ENCODE measurements around the gene ZNRF2. TPM values are rescaled to one million over a fixed set of nuclear protein-coding genes. Genes with fewer than 3 reads are reported as not detected.

Gene ZNRF2
- total and polyA plus RNA-seq, 2 donors (not counting 1 experiment from before 2014, with no cell fraction given) = 2.6 to 7.9 TPM

DNA sequence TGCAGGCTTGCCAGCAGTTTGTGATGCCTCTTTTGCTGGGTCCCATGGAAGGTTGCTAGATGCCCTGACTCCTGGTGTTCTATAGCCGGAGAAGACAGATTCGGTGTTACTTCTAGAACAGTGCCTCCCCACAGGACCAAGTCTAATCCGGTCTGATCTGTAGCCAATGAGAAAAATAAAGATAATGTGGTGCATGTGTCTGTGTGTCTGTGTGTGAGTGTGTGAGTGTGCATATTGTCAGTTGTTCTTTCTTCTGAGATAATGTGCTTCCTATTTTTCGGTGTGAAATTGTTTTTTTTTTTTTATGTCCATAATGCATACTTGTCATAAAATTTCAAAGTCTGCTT, 29.7 kb upstream of the ZNRF2 start:
- no peak for DNase-seq (ENCODE audit: low read depth in 2 of 2)

GRCh38 chr7:30255064-30255769, 29.2 kb upstream of the ZNRF2 start:
- Histone ChIP-seq H3K36me3 (ENCODE audit: control insufficient read depth, insufficient read depth, low read length) (no peaks in the 10 kb centered on the region), H3K27ac (ENCODE audit: insufficient read depth, low read length) (no peak overlapping the region), H4K20me1 (ENCODE audit: control insufficient read depth, extremely low read depth, insufficient read depth, low read length) (no peaks in the 10 kb centered on the region), H3K79me2 (ENCODE audit: control insufficient read depth, insufficient read depth, low read length) (no peaks in the 10 kb centered on the region), H3K9ac (ENCODE audit: insufficient read depth, low read length) (no peak overlapping the region), H3K4me1 (ENCODE audit: control insufficient read depth, extremely low read depth, insufficient read depth, low read length) (no peaks in the 10 kb centered on the region), H2AFZ (ENCODE audit: low read length) (no peak overlapping the region), H3K4me3 (replicated peaks in 1 of 4; ENCODE audit: control extremely low read depth in 1 of 4, insufficient read depth in 1 of 4, low read depth in 3 of 4, low read length in 4 of 4) (no peak overlapping the region), H3K4me2 (ENCODE audit: extremely low read depth, insufficient read depth, low read length) (no peak overlapping the region), H3K27me3 (ENCODE audit: control insufficient read depth, insufficient read depth, low read length) (no peaks in the 10 kb centered on the region), H3K9me3 (ENCODE audit: control insufficient read depth, insufficient read depth, low read depth, low read length) (no peaks in the 10 kb centered on the region)
- TF ChIP-seq EZH2 (IDR thresholded peaks at IDR 0.05; ENCODE audit: low read length, missing control alignments) = no peak
- TF ChIP-seq, protein P1, sequence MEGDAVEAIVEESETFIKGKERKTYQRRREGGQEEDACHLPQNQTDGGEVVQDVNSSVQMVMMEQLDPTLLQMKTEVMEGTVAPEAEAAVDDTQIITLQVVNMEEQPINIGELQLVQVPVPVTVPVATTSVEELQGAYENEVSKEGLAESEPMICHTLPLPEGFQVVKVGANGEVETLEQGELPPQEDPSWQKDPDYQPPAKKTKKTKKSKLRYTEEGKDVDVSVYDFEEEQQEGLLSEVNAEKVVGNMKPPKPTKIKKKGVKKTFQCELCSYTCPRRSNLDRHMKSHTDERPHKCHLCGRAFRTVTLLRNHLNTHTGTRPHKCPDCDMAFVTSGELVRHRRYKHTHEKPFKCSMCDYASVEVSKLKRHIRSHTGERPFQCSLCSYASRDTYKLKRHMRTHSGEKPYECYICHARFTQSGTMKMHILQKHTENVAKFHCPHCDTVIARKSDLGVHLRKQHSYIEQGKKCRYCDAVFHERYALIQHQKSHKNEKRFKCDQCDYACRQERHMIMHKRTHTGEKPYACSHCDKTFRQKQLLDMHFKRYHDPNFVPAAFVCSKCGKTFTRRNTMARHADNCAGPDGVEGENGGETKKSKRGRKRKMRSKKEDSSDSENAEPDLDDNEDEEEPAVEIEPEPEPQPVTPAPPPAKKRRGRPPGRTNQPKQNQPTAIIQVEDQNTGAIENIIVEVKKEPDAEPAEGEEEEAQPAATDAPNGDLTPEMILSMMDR (conservative IDR thresholded peaks at IDR 0.05 in 1 of 2, IDR thresholded peaks at IDR 0.05 in 1 of 2; ENCODE audit: low read depth in 1 of 2, low read length in 2 of 2) = no peak
- DNase-seq (ENCODE audit: low read depth in 2 of 2) = no peak

More for the DNA sequence above, 29.7 kb upstream of the ZNRF2 start:
- no peak overlapping the region for H3K9ac ChIP-seq (ENCODE audit: insufficient read depth, low read length)
- H3K79me2 ChIP-seq (ENCODE audit: control insufficient read depth, insufficient read depth, low read length) = no peaks in the 10 kb centered on the region
- H3K36me3 ChIP-seq (ENCODE audit: control insufficient read depth, insufficient read depth, low read length) = no peaks in the 10 kb centered on the region
- no peak overlapping the region for H3K4me3 ChIP-seq (replicated peaks in 1 of 4; ENCODE audit: control extremely low read depth in 1 of 4, insufficient read depth in 1 of 4, low read depth in 3 of 4, low read length in 4 of 4)
- no peak overlapping the region for H3K4me2 ChIP-seq (ENCODE audit: extremely low read depth, insufficient read depth, low read length)
- no peaks in the 10 kb centered on the region for H3K4me1 ChIP-seq (ENCODE audit: control insufficient read depth, extremely low read depth, insufficient read depth, low read length)
- H3K27me3 ChIP-seq (ENCODE audit: control insufficient read depth, insufficient read depth, low read length) = no peaks in the 10 kb centered on the region
- no peak overlapping the region for H2AFZ ChIP-seq (ENCODE audit: low read length)
- no peaks in the 10 kb centered on the region for H4K20me1 ChIP-seq (ENCODE audit: control insufficient read depth, extremely low read depth, insufficient read depth, low read length)
- no peak overlapping the region for H3K27ac ChIP-seq (ENCODE audit: insufficient read depth, low read length)
- no peaks in the 10 kb centered on the region for H3K9me3 ChIP-seq (ENCODE audit: control insufficient read depth, insufficient read depth, low read depth, low read length)
- no peak for TF ChIP-seq EZH2 (IDR thresholded peaks at IDR 0.05; ENCODE audit: low read length, missing control alignments)
- TF ChIP-seq, protein P1 (conservative IDR thresholded peaks at IDR 0.05 in 1 of 2, IDR thresholded peaks at IDR 0.05 in 1 of 2; ENCODE audit: low read depth in 1 of 2, low read length in 2 of 2) = no peak

GRCh38 chr7:30256349-30256858, 28.0 kb upstream of the ZNRF2 start:
- Histone ChIP-seq H3K27ac (ENCODE audit: insufficient read depth, low read length) (no peak overlapping the region), H3K27me3 (ENCODE audit: control insufficient read depth, insufficient read depth, low read length) (no peaks in the 10 kb centered on the region), H2AFZ (ENCODE audit: low read length) (no peak overlapping the region), H4K20me1 (ENCODE audit: control insufficient read depth, extremely low read depth, insufficient read depth, low read length) (no peaks in the 10 kb centered on the region), H3K79me2 (ENCODE audit: control insufficient read depth, insufficient read depth, low read length) (no peaks in the 10 kb centered on the region), H3K4me2 (ENCODE audit: extremely low read depth, insufficient read depth, low read length) (no peak overlapping the region), H3K9me3 (ENCODE audit: control insufficient read depth, insufficient read depth, low read depth, low read length) (no peaks in the 10 kb centered on the region), H3K4me3 (replicated peaks in 1 of 4; ENCODE audit: control extremely low read depth in 1 of 4, insufficient read depth in 1 of 4, low read depth in 3 of 4, low read length in 4 of 4) (no peak overlapping the region), H3K4me1 (ENCODE audit: control insufficient read depth, extremely low read depth, insufficient read depth, low read length) (no peaks in the 10 kb centered on the region), H3K9ac (ENCODE audit: insufficient read depth, low read length) (no peak overlapping the region), H3K36me3 (ENCODE audit: control insufficient read depth, insufficient read depth, low read length) (no peaks in the 10 kb centered on the region)
- no peak for DNase-seq (ENCODE audit: low read depth in 2 of 2)
- TF ChIP-seq, protein P1 (conservative IDR thresholded peaks at IDR 0.05 in 1 of 2, IDR thresholded peaks at IDR 0.05 in 1 of 2; ENCODE audit: low read depth in 1 of 2, low read length in 2 of 2) = no peak
- TF ChIP-seq EZH2 (IDR thresholded peaks at IDR 0.05; ENCODE audit: low read length, missing control alignments) = no peak

Measured in fibroblast of lung (primary cell).